ENCODE results near the gene MTA3.

MTA3 gene

GRCh38 chr2:42581257-42581656 lies 12.8 kb downstream of the MTA3 start:
- TF ChIP-seq GATA2 (IDR thresholded peaks at IDR 0.05; ENCODE audit: low read depth, low read length) (no peak), GATA3 (IDR thresholded peaks at IDR 0.05; ENCODE audit: low read depth, low read length) (no peak)

- no peak for TF ChIP-seq GATA2 (IDR thresholded peaks at IDR 0.05; ENCODE audit: low read depth, low read length)
- no peak for TF ChIP-seq GATA3 (IDR thresholded peaks at IDR 0.05; ENCODE audit: low read depth, low read length)
Observed at GRCh38 chr2:42585779-42586178, 17.3 kb downstream of the MTA3 start.

DNA sequence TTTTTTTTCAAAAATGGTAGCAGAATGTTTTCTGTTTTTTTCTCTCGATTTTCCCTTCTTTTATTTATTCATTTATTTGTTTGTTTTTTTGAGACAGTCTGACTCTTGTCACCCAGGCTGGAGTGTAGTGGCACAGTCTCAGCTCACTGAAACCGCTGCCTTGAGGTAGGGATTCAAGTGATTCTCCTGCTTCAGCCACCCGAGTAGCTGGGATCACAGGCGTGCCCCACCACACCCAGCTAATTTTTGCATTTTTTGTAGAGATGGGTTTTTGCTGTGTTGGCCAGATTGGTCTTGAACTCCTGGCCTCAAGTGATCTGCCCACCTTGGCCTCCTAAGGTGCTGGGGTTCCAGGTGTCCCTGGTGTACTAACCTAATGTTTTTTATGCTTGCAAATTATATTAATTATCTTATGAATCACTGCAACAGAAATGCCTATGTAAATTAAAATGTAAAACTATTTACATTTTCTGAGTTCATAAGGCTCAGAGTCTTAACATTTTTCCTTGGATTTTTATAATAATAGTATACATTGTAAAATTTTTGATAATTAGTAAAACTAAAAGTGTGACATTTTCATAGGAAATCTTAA lies 19.2 kb downstream of the MTA3 start:
- no peak for TF ChIP-seq GATA2 (IDR thresholded peaks at IDR 0.05; ENCODE audit: low read depth, low read length)
- no peak for TF ChIP-seq GATA3 (IDR thresholded peaks at IDR 0.05; ENCODE audit: low read depth, low read length)

GRCh38 chr2:42588121-42588520 lies 19.7 kb downstream of the MTA3 start:
- TF ChIP-seq GATA2 (IDR thresholded peaks at IDR 0.05; ENCODE audit: low read depth, low read length) (no peak), GATA3 (IDR thresholded peaks at IDR 0.05; ENCODE audit: low read depth, low read length) (no peak)

DNA sequence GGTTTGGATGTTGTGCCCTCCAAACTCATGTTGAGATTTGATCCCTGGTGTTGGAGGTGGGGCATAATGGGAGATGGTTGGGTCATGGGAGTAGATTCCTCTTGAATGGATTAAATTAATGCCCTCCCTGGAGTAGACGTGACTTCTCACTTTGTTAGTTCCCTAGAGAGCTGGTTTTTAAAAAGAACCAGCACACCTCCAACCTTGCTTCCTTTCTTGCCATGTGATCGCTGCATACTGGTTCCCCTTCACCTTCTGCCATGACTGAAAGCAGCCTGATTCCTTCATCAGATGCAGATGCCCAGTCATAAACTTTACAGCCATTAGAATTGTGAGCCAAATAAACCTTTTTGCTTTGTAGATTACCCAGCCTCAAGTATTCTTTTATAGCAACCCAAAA lies 21.7 kb downstream of the MTA3 start:
- TF ChIP-seq GATA3 (IDR thresholded peaks at IDR 0.05; ENCODE audit: low read depth, low read length) (no peak), GATA2 (IDR thresholded peaks at IDR 0.05; ENCODE audit: low read depth, low read length) (no peak)

DNA sequence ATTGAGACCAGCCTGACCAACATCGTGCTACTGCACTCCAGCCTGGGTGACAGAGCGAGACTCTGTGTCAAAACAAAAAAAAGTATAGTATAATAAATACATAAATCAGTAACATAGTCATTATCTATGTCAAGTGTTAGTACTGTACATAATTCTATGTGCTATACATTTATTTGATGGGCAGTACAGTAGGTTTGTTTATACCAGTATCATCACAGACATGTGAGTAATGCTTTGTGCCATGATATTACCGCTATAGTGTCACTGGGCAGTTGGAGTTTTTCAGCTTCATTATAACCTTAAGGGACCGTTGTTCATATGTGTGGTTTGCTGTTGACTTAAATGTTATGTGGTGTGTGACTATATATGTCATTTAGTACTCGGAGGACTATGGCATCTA lies 24.9 kb downstream of the MTA3 start:
- TF ChIP-seq GATA3 (IDR thresholded peaks at IDR 0.05; ENCODE audit: low read depth, low read length) (no peak), GATA2 (IDR thresholded peaks at IDR 0.05; ENCODE audit: low read depth, low read length) (no peak)

- TF ChIP-seq GATA3 (IDR thresholded peaks at IDR 0.05; ENCODE audit: low read depth, low read length) (no peak), GATA2 (IDR thresholded peaks at IDR 0.05; ENCODE audit: low read depth, low read length) (no peak)
Observed at GRCh38 chr2:42598656-42599055, 30.2 kb downstream of the MTA3 start.

DNA sequence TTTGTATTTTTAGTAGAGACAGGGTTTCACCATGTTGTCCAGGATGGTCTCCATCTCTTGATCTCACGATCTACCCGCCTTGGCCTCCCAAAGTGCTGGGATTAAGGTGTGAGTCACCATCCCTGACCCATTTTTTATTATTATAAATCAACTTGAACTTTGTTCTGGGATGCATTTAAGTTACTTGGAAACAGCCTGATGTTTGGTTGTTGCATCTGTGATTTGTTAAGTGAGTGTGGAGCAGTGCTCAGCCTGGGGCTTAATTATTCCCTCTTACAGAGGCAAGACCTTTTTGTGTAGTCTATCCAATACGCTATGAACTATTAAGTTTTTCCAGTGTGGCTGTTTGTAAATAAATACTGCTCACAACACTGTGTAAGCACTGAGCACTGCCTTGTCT lies 32.6 kb downstream of the MTA3 start:
- TF ChIP-seq GATA2 (IDR thresholded peaks at IDR 0.05; ENCODE audit: low read depth, low read length) (no peak), GATA3 (IDR thresholded peaks at IDR 0.05; ENCODE audit: low read depth, low read length) (no peak)

DNA sequence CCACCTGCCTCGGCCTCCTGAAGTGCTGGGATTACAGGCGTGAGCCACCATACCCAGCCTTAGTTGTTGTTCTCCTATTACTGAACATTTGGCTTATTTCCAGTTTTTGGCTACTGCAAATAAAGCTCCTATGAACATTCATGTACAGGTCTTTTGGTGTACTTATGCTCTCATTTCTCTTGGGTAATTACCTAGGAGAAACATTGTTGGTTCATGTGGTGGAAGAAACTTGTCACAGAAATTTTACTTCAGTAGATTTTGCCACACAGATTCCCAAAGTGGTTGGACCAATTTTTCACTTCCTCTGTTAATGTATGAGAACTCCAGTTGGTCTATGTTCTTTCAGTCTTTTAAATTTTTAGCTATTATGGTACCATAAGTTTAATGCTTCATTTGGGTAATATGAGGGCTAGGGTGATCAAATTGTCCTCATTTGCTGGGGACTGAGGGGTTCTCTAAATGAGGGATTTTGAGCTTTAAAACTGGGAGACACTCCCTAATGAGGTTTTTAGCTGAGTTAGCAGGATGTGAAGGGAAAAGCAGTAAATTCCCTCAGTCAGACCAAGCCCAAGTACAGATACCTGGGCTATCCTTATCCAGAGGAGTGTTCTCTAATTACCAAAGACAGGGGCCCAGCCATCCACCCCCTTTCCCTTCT lies 33.9 kb downstream of the MTA3 start:
- TF ChIP-seq GATA3 (IDR thresholded peaks at IDR 0.05; ENCODE audit: low read depth, low read length) (no peak), GATA2 (IDR thresholded peaks at IDR 0.05; ENCODE audit: low read depth, low read length) (no peak)

DNA sequence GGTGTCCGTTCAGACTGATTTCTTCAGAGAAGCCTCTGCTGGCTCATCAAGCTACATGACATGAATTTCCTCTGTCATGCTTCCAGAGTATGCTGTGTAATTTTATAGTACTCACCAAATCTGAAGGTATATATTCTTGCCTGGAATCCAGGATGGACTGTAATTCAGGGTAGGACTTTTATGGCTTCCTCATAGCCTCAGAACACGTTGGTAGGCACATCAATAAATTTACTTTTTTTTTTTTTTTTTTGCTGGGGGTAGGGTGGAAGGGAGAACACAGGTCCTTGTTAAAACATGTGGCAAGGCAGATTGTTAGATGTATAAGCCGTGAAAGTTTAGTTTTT lies 34.4 kb downstream of the MTA3 start:
- no peak for TF ChIP-seq GATA3 (IDR thresholded peaks at IDR 0.05; ENCODE audit: low read depth, low read length)
- TF ChIP-seq GATA2 (IDR thresholded peaks at IDR 0.05; ENCODE audit: low read depth, low read length) = no peak

- TF ChIP-seq GATA3 (IDR thresholded peaks at IDR 0.05; ENCODE audit: low read depth, low read length) (no peak), GATA2 (IDR thresholded peaks at IDR 0.05; ENCODE audit: low read depth, low read length) (no peak)
Observed at GRCh38 chr2:42607101-42607637, 38.7 kb downstream of the MTA3 start.

DNA sequence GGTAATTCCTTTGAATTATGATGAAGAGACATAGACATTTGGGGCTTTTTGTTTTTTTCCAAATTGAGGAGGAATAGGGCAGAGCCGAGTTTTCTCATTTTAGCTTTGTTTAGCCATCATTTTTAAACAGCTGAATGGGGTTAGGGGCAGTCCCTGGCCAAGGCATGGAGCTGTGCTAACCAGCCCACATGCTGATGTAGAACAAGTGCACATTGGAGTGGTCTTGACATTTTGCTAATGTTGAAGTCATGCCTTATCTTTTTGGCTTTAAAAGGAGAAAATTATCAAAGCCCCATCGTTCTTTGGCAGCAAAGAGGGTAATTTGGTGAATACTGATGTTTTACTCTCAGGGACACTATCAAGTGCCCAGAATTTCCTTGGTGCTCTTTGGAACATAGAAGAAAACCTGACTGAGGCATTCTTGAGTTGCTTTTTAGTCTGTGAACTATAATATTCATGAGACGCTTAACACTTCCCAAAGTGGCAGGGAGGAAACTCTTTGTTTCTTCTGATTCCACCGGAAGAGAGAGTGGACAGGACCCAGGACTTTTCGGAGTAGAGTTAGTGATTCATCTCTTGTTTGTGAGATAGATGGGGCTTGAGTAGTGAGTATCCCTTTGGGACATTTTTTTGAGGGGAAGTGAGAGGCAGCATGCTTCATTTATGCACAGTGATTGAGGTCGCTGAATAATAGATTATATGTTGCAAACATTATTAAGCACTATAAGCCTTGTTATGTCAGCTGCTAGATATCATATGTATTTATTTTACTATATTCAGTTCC lies 45.0 kb downstream of the MTA3 start:
- TF ChIP-seq GATA2 (IDR thresholded peaks at IDR 0.05; ENCODE audit: low read depth, low read length) = no peak
- TF ChIP-seq GATA3 (IDR thresholded peaks at IDR 0.05; ENCODE audit: low read depth, low read length) = no peak

- TF ChIP-seq GATA2 (IDR thresholded peaks at IDR 0.05; ENCODE audit: low read depth, low read length) (no peak), GATA3 (IDR thresholded peaks at IDR 0.05; ENCODE audit: low read depth, low read length) (no peak)
Observed at GRCh38 chr2:42614838-42615237, 46.4 kb downstream of the MTA3 start.

- TF ChIP-seq GATA3 (IDR thresholded peaks at IDR 0.05; ENCODE audit: low read depth, low read length) (no peak), GATA2 (IDR thresholded peaks at IDR 0.05; ENCODE audit: low read depth, low read length) (no peak)
Observed at GRCh38 chr2:42618116-42618515, 49.7 kb downstream of the MTA3 start.

GRCh38 chr2:42618972-42619371 lies 50.5 kb downstream of the MTA3 start:
- no peak for TF ChIP-seq GATA2 (IDR thresholded peaks at IDR 0.05; ENCODE audit: low read depth, low read length)
- TF ChIP-seq GATA3 (IDR thresholded peaks at IDR 0.05; ENCODE audit: low read depth, low read length) = no peak
